Rectal smooth muscle tissue (tissue), 1 donor: ENCODE data around the gene EVC2.

Experiments used
- H3K27ac ChIP-seq: one replicate; pipeline ENCODE4 v1.7.0; 2013; ENCODE audit warnings: low read depth, low read length, inconsistent platforms
- H3K27me3 ChIP-seq: one replicate; pipeline ENCODE4 v1.7.0; 2013; ENCODE audit warnings: low read length; ENCODE audit not compliant: control insufficient read depth, insufficient read depth
- H3K36me3 ChIP-seq: one replicate; pipeline ENCODE4 v1.7.0; 2013; ENCODE audit warnings: low read length; ENCODE audit not compliant: control insufficient read depth, insufficient read depth
- H3K4me1 ChIP-seq: one replicate; pipeline ENCODE4 v1.7.0; 2013; ENCODE audit warnings: low read length; ENCODE audit not compliant: control insufficient read depth, insufficient read depth
- H3K4me3 ChIP-seq: one replicate; pipeline ENCODE4 v1.7.0; 2013; ENCODE audit warnings: low read length
- H3K9ac ChIP-seq: one replicate; pipeline ENCODE4 v1.7.0; 2013; ENCODE audit warnings: low read length

EVC2 gene

GRCh38 chr4:5526080-5526846 lies 182.1 kb downstream of the EVC2 start:
- no peak overlapping the region for H3K27ac ChIP-seq
- H3K4me1 ChIP-seq: peaks cover 4% of the 10 kb centered on the region
- H3K36me3 ChIP-seq: no peaks in the 10 kb centered on the region
- H3K9ac ChIP-seq: no peak overlapping the region
- H3K4me3 ChIP-seq: no peak overlapping the region
- no peaks in the 10 kb centered on the region for H3K27me3 ChIP-seq

DNA sequence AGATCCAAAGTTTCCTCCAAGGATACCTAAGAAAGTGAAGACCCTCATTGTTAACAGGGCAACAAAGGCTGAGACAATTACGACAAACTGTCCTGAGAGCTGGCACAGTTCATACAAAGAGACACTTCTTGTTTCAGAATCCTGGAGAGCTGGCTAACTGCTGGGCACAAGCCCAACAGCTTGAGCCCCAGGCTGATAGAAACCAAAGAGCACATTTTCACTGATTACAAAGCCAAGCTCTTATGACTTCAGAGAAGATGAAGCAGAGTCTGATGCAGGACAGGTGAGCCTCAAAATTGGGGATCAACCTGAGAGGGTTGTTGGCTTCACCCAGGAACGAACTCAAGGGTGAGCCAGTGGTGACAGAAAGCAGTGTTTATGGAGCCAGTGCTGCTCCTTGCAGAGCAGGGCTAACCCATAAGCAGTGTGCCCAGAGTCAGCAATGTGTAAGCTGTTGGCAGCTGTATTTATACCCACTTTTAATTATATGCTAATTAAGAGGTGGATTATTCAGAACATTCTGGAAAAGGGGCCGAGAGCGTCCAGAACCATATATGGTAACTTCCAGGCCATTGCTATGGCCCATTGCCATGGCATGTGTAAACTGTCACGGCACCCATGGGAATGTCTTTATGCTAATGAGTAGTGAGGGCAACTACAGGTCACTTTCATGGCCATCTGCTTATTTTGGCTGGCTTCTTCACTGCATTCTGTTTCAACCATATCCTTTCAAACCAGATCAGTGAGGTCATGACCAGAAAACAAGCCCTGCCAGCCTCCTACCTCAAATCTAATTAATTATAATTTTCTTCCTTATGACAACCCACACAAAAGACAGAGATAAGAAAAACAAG lies 183.7 kb downstream of the EVC2 start:
- Histone ChIP-seq H3K27me3 (no peaks in the 10 kb centered on the region), H3K9ac (no peak overlapping the region), H3K27ac (no peak overlapping the region), H3K4me1 (peaks cover 4% of the 10 kb centered on the region), H3K36me3 (no peaks in the 10 kb centered on the region), H3K4me3 (no peak overlapping the region)

- Histone ChIP-seq H3K4me1 (no peaks in the 10 kb centered on the region), H3K9ac (no peak overlapping the region), H3K4me3 (no peak overlapping the region), H3K36me3 (no peaks in the 10 kb centered on the region), H3K27ac (no peak overlapping the region), H3K27me3 (no peaks in the 10 kb centered on the region)
Measured at GRCh38 chr4:5517372-5517771, 191.0 kb downstream of the EVC2 start.

DNA sequence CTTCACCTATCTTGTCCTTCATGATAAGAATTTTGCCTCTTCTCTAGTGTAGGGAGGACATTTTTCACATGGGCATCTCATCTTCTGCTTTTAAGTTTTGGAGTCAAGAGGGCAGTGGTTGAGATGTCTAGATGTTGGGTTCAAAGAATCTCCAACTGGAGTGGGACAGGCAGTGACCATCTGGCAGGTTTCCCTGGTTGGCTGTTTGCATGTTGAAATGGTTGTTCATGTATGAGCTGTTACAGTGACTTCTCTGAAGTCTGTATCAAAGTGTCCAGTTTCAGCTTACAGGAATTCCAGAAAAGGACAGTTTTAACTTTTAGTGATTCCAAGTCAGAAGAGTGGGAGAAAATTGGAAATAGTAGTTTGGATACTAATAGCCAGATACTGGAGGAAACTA lies 192.7 kb downstream of the EVC2 start:
- Histone ChIP-seq H3K4me1 (no peaks in the 10 kb centered on the region), H3K27ac (no peak overlapping the region), H3K9ac (no peak overlapping the region), H3K4me3 (no peak overlapping the region), H3K36me3 (no peaks in the 10 kb centered on the region), H3K27me3 (no peaks in the 10 kb centered on the region)
